ENCODE data around the gene LAMC3. TPM values are rescaled to one million over a fixed set of nuclear protein-coding genes. Genes with fewer than 3 reads are reported as not detected.
"Not testable (repeated sequence)": the region's sequence is repeated elsewhere in the genome, so short reads cannot be mapped to it uniquely, and the experiment has no call there.

LAMC3 gene
- polyA plus RNA-seq, 1 donor, result 1.9 TPM

DNA sequence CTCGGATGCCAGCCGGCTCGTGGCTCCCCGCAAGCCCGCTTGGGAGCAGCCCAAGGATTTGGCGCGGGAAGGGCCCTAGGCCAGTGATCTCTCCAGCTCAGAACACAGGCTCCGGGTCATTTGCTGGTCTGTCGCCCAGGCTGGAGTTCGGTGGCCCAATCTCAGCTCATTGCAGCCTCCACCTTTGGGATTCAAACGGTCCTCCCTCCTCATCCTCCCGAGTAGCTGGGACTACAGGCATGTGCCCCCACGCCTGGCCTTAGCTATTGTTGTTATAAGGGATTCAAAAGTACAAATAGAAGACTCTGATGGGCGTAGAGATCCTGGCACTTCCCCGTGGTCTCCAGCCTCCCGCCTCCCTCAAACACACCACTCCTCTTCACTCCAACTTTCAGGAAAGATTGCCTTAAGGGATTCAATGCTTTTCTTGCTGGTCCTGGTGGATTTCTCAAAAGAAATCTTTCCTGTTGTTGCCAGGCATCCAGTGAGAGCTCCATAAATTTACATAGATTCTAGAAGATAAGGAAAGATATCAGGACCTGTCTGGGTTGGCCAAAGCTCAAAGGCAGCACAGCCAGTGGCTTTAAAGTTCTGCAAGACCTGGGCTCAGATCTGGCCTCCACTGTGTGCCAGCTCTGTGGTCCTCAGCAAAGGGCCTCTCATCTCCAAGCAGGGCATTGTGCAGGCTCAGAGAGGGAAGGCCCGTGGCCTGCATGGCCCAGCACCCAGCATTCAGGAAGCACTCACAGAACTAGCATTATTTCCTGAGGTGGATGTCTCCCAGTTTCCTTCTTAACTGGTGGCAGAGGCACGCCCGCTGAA is 88.4 kb downstream of the LAMC3 start:
- no peak for DNase-seq (ENCODE audit: low read depth)

DNA sequence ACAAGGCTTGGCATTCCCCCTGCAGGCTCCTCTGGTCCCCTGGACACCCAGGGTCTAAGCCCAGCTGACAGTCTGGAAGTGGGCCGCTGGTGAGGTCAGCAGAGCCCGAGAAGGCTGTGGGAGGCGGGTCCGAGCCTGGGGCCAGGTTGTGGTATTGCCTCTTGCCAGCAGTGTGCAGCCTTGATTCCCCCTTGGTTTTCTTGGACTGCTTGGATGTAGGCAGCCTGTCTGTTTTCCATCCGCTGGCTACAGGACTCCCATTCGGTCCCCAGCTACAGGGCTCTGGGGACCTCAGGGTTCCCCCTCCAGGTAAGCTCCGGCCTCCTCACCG is 88.9 kb downstream of the LAMC3 start:
- no peak for DNase-seq (ENCODE audit: low read depth)

GRCh38 chr9:131098391-131099101 is 89.6 kb downstream of the LAMC3 start:
- no peak for DNase-seq (ENCODE audit: low read depth)

GRCh38 chr9:131099102-131099606 is 90.2 kb downstream of the LAMC3 start:
- no peak for DNase-seq (ENCODE audit: low read depth)

DNA sequence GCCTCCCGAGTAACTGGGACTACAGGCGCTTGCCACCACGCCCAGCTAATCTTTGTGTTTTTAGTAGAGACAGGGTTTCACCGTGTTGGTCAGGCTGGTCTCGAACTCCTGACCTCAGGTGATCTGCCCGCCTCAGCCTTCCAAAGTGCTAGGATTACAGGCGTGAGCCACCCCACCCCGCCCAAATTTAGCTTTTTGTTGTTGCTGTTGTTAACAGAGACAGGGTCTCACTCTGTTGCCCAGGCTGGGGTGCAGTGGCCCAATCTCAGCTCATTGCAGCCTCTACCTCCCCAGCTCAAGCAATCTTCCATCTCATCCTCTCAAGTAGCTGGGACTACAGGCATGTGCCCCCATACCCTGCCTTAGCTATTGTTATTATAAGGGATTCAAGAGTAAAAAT is 90.9 kb downstream of the LAMC3 start:
- DNase-seq (ENCODE audit: low read depth), result not testable (repeated sequence)

- no peak for DNase-seq (ENCODE audit: low read depth)
These were observed 91.5 kb downstream of the LAMC3 start for GRCh38 chr9:131100445-131100844.

- DNase-seq (ENCODE audit: low read depth), result no peak
These were observed 92.4 kb downstream of the LAMC3 start for GRCh38 chr9:131101207-131101964.

DNA sequence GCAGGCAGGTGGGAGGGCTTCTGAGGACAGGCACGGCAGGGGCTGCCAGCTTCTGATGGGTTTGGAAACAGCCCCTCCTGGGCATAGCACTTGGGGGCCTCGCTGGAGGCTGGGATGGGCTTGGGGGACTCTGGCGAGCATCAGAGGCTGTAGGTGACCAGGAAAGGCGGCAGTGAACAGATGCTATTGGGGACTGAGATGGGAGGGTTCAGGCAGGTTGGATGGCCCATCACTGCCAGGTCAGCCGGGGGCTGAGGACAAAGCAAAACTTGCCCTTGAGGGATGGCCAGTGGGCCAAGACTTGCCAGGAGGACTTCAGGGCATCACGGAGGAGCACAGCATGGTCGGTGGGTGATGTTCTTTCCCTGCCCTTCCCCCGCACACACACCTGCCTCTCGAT is 94.0 kb downstream of the LAMC3 start:
- DNase-seq (ENCODE audit: low read depth), result no peak

GRCh38 chr9:131103535-131103934 is 94.6 kb downstream of the LAMC3 start:
- no peak for DNase-seq (ENCODE audit: low read depth)

DNA sequence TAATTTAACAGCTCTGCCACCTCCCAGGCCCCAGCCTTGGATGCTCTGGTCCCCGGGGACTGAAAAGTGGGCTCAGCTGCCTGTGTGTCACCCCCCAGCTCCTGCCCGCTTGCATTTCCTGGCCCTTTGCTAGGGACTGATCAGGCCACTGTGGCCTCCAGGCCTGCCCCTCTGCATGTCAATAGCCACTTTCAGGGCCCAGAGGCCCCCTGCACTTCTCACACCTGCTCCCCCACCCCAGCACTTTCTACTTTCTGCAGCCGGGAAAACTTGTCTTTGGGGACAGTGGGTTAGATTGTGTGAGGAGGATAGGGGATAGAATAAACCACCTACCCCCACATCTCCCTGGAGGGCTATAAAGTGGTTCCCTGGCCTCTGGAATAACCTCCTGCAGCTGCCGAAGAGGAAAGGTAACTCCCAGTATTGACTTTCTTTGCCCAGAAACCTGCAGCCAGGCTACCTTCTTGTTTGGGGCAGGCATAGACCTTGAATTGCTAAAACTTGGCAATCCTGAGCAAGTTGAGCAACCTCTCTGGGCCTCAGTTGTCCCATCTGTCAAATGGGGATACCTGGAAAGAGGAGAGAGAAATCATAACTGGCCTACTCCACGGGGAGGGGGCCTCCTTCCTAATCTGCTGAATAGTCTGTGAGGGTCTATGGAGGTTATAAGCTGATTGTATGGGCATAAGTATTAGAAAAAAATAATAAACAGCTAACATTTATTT is 95.2 kb downstream of the LAMC3 start:
- no peak for DNase-seq (ENCODE audit: low read depth)

GRCh38 chr9:131105952-131106351 is 97.0 kb downstream of the LAMC3 start:
- no peak for DNase-seq (ENCODE audit: low read depth)

DNA sequence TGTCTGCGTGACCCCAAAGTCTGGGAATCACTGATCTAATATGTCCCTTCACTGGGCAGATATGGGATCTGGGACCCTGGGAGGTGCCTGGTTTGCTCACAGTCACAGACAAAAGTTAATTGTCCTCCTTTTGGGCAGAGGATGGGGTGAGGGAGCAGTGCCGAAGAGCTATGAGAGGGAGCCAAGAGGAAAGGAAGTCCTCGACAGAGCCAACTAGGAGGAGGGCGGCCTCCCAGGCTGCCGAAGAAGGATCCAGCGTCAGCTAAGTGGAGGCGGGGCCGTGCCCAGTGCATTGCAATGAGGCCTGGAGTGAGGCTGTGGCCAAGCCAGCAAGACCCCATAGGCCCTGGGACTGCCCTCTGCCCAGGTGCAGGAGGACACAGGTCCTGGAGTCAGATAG is 98.8 kb downstream of the LAMC3 start:
- no peak for DNase-seq (ENCODE audit: low read depth)

DNA sequence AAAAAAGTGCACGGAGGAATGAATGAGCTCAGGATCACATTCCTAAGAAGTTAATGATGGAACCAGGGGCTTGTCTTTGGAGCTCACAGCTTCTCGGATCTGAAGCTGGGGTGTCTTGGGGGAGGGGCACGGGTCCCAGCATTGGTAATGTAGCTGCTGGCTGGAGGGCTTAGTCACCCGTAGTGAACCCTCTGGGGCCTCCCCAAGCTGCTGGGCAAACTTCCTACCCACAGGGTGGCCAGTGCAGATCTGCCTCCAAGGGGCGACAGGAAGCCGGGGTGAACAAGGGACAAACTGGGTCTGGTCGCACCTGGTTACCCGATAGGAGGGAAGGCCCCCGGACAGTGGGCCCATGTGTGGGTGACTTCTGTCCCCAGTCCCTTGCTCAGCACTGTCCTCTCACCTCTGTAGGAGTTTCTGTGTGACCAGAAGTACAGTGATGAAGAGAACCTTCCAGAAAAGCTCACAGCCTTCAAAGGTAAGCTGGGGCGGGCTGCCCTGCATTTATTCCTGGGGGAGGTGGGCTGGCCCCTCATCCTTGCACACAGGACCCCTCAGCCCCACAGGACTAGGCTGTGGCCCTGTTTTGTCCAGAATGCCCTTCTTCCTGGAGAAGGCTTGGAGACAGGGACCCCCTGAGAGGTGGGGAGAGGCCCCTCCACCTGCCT is 102.3 kb downstream of the LAMC3 start:
- DNase-seq (ENCODE audit: low read depth), result no peak

- no peak for DNase-seq (ENCODE audit: low read depth)
These were observed 102.9 kb downstream of the LAMC3 start for GRCh38 chr9:131111854-131112311.

GRCh38 chr9:131112374-131113154 is 103.6 kb downstream of the LAMC3 start:
- no peak for DNase-seq (ENCODE audit: low read depth)

- DNase-seq (ENCODE audit: low read depth), result no peak
These were observed 104.7 kb downstream of the LAMC3 start for GRCh38 chr9:131113655-131114054.

- DNase-seq (ENCODE audit: low read depth), result no peak
These were observed 105.1 kb downstream of the LAMC3 start for GRCh38 chr9:131114084-131114535.

DNA sequence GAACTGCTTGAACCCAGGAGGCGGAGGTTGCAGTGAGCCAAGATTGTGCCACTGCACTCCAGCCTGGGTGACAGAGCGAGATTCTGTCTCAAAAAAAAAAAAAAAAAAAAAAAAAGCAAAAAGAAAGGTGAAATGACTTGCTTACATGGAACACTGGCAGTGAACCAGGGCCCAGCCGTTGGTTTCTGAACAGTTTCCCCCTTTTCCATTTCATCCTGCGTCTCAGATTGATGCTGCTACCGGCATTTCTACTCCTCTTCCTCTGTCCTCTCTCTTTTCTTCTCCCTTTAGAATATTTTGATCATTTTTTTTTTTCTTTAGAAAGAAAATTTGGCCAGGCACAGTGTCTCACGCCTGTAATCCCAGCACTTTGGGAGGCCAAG is 106.4 kb downstream of the LAMC3 start:
- DNase-seq (ENCODE audit: low read depth), result not testable (repeated sequence)

- no peak for DNase-seq (ENCODE audit: low read depth)
These were observed 107.5 kb downstream of the LAMC3 start for GRCh38 chr9:131116281-131117120.
